BJ (cell line): ENCODE data around the gene NKAIN2. TPM values are rescaled to one million over a fixed set of nuclear protein-coding genes. Genes with fewer than 3 reads are reported as not detected.

Experiments used
- CTCF ChIA-PET: fragments of 350-600 bp; formaldehyde crosslinking; extraction: SDS; loops from one replicate; lab custom pipeline; 2021; ENCODE audit warnings: antibody characterized with exemption, inconsistent platforms; lab: Yijun Ruan, JAX
- POLR2A ChIA-PET: fragments of 300-600 bp; sonication (Branson Sonifier 250); formaldehyde crosslinking; extraction: SDS; loops from one replicate; lab custom pipeline; 2021; ENCODE audit warnings: antibody characterized with exemption; lab: Charles Lee
- DNase-seq: peaks from one replicate; pipeline ENCODE4 v3.0.0-alpha.2; 2011; ENCODE audit warnings: low read depth
- H3K27me3 ChIP-seq: 2 replicates; pipeline ENCODE4 v1.6.0; 2011; ENCODE audit warnings: low read length; ENCODE audit not compliant: control insufficient read depth, insufficient read depth
- H3K36me3 ChIP-seq: 2 replicates; pipeline ENCODE4 v1.5.1; 2011; ENCODE audit warnings: low read length; ENCODE audit not compliant: control insufficient read depth, insufficient read depth
- H3K4me3 ChIP-seq: 2 replicates; pipeline ENCODE4 v1.5.1; 2011; ENCODE audit warnings: low read depth, mild to moderate bottlenecking, control low read depth, low read length
- CTCF ChIP-seq: IDR thresholded peaks from 2 replicates; pipeline ENCODE4 v1.5.1; 2011; ENCODE audit warnings: low read depth, mild to moderate bottlenecking, control low read depth, inconsistent platforms, low read length, moderate library complexity; ENCODE audit not compliant: insufficient read depth
- polyA plus RNA-seq: library from polyadenylated mRNA; depleted of rRNA; stranded (reverse); fragments of >200 nt; gene quantifications from 2 replicates; pipeline ENCODE4 v1.2.3, GENCODE V29; 2011

Gene NKAIN2
- polyA plus RNA-seq, 1 experiment, result not detected

GRCh38 chr6:124022641-124023040, 219.0 kb downstream of the NKAIN2 start:
- ChIA-PET POLR2A (no interaction called here), CTCF (no interaction called here)

GRCh38 chr6:124026694-124027093, 223.0 kb downstream of the NKAIN2 start:
- no peak overlapping the region for H3K4me3 ChIP-seq
- no peak for DNase-seq
- POLR2A ChIA-PET, result no interaction called here
- no peaks in the 10 kb centered on the region for H3K36me3 ChIP-seq
- no peaks in the 10 kb centered on the region for H3K27me3 ChIP-seq
- CTCF ChIA-PET, result no interaction called here
- TF ChIP-seq CTCF, result no peak

More at GRCh38 chr6:124022641-124023040, 219.0 kb downstream of the NKAIN2 start:
- Histone ChIP-seq H3K4me3 (no peak overlapping the region), H3K27me3 (no peaks in the 10 kb centered on the region), H3K36me3 (no peaks in the 10 kb centered on the region)
- DNase-seq, result no peak
- no peak for TF ChIP-seq CTCF

GRCh38 chr6:124027392-124027791, 223.7 kb downstream of the NKAIN2 start:
- H3K27me3 ChIP-seq, result no peaks in the 10 kb centered on the region
- DNase-seq, result no peak
- ChIA-PET POLR2A (no interaction called here), CTCF (no interaction called here)
- H3K4me3 ChIP-seq, result no peak overlapping the region
- no peaks in the 10 kb centered on the region for H3K36me3 ChIP-seq
- no peak for TF ChIP-seq CTCF

GRCh38 chr6:124028117-124028516, 224.5 kb downstream of the NKAIN2 start:
- Histone ChIP-seq H3K4me3 (no peak overlapping the region), H3K27me3 (no peaks in the 10 kb centered on the region), H3K36me3 (no peaks in the 10 kb centered on the region)
- POLR2A ChIA-PET, result no interaction called here
- no peak for TF ChIP-seq CTCF
- CTCF ChIA-PET, result no interaction called here
- no peak for DNase-seq

- no peak for TF ChIP-seq CTCF
- Histone ChIP-seq H3K36me3 (no peaks in the 10 kb centered on the region), H3K27me3 (no peaks in the 10 kb centered on the region), H3K4me3 (no peak overlapping the region)
- ChIA-PET CTCF (no interaction called here), POLR2A (no interaction called here)
- no peak for DNase-seq
These were observed 225.9 kb downstream of the NKAIN2 start for GRCh38 chr6:124029567-124029966.
